ENCODE data around the gene RDH12.
"Not testable (repeated sequence)": the region's sequence is repeated elsewhere in the genome, so short reads cannot be mapped to it uniquely, and the experiment has no call there.

Gene RDH12

DNA sequence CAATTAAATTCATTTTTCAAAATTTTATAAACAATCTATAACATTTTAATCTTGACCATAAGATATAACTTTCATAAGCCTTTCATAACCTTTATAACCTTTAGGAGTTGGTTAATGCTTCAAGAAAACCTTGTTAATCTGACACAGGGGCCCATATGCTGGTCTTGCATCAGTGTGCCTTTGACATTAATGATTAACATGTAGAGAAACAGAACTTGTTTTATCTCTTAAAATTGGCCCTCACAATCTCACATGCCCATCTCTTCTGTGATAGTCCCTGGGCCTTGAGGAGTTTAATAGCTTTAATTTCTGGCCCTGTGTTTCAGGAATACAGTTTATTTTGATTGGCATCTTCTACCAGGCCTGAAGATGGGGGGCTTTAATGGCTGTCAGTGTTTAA is 7.7 kb downstream of the RDH12 start:
- DNase-seq: not testable (repeated sequence)

DNA sequence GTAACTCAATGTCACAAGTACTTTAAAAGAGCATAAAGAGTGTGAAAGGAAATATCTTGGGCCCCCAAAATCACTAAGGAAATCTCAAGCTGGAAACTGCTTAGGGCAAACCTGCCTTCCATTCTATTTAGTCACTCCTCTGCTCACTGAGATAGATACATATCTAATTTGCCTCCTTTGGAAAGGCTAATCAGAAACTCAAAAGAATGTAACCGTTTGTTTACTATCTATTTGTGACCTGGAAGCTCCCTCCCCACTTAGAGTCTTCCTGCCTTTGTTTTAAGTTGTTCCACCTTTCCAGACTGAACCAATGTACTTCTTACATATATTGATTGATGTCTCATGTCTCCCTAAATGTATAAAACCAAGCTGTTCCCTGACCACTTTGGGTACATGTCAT is 8.1 kb downstream of the RDH12 start:
- not testable (repeated sequence) for DNase-seq

DNA sequence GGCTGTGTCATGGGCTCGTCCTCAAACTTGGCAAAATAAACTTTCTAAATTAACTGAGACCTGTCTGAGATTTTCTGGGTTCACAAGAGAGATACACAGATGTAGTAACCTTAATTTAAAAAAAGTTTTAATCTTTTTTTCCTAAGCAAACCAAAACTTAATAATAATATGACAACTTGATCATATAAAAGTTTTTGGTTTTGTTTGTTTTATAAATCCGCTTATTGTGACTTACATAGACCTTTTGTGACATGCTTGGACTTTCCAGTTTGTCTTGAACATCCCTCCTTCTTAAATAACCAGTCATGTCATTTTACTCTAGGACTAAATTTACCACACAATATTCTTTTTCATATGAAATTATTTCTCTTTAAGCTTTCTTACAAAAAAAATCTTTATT is 8.5 kb downstream of the RDH12 start:
- DNase-seq: no peak

DNA sequence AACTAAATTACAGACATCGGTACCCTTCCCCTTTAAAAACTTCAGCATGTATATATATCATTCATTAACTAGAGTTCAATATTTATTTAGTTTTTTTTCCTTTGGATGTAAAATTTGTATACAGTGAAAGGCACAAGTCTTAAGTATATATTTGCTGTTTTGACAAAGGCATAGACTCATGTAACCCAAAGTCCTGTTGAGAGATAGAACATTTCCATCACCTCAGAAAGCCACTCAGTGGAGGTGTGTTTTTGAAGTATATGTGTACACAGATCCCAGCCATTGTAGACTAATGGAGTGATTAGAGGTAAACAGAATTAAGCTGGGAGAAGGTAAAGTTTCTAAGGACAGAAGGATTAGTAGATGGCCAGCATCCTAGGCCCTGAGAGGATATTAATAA is 15.4 kb downstream of the RDH12 start:
- DNase-seq: no peak

GRCh38 chr14:67718265-67718664 is 16.6 kb downstream of the RDH12 start:
- no peak for DNase-seq

- DNase-seq: not testable (repeated sequence)
Observed at GRCh38 chr14:67719385-67719784, 17.7 kb downstream of the RDH12 start.

- no peak for DNase-seq
Observed at GRCh38 chr14:67719866-67720265, 18.2 kb downstream of the RDH12 start.

GRCh38 chr14:67721875-67722274 is 20.2 kb downstream of the RDH12 start:
- no peak for DNase-seq

DNA sequence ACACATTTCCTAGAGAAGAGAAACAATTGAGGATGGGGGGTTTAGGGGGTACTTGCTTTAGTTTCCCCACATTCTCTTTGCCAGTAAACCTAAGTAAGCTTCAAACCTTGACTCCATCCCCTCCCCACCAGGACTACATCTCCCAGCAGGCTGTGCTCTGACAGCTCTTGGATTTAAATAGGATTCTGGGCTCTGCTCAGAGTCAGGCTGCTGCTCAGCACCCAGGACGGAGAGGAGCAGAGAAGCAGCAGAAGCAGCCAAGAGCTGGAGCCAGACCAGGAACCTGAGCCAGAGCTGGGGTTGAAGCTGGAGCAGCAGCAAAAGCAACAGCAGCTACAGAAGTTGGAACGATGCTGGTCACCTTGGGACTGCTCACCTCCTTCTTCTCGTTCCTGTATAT is 20.6 kb downstream of the RDH12 start:
- DNase-seq: no peak

DNA sequence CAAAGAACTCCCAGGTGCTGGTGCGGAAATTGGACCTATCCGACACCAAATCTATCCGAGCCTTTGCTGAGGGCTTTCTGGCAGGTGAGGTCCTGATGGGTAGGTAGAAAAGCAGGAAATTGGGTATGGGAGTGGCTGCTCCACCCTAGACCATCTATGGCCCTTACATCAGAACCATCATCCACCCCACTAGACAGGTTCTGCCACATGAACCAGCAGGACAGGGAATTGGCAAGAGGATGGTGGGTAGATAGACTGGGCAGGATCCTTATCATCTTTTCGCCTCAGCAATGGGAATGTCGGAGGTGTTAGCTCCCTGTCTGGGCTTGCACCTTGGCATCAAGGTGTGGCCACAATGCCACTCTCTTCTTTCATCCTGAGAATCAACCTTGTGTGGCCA is 23.5 kb downstream of the RDH12 start:
- DNase-seq: no peak

DNA sequence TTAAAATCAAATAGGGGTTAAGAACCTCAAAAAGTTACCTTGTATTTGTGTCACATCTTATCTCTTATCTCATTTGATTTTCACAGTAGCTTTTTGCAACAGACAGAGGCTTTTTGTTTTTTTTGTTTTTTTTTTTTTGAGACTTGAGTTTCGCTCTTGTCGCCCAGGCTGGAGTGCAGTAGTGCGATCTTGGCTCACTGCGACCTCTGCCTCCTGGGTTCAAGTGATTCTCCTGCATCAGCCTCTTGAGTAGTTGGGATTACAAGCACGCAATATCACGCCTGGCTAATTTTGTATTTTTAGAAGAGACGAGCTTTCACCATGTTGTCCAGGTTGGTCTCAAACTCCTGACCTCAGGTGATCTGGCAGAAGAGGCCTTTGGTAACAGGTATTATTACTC is 25.7 kb downstream of the RDH12 start:
- DNase-seq: no peak

DNA sequence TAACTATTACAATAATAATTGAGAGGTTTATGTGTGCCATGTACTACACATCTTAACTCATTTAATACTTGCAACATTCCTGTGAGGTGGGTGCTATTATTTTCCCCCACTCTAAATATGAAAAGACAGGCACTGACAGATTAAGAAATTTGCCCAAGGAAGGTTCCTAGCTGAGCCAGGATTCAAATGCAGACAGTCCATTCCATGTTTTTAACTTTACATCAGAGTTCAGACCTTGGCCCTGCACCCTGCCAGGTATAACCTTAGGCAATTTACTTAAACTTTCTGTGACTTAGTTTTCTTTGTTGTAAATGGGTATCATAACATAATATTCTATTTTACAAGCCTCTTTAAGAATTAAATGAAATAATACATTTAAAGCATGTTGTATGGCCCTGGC is 26.6 kb downstream of the RDH12 start:
- no peak for DNase-seq

DNA sequence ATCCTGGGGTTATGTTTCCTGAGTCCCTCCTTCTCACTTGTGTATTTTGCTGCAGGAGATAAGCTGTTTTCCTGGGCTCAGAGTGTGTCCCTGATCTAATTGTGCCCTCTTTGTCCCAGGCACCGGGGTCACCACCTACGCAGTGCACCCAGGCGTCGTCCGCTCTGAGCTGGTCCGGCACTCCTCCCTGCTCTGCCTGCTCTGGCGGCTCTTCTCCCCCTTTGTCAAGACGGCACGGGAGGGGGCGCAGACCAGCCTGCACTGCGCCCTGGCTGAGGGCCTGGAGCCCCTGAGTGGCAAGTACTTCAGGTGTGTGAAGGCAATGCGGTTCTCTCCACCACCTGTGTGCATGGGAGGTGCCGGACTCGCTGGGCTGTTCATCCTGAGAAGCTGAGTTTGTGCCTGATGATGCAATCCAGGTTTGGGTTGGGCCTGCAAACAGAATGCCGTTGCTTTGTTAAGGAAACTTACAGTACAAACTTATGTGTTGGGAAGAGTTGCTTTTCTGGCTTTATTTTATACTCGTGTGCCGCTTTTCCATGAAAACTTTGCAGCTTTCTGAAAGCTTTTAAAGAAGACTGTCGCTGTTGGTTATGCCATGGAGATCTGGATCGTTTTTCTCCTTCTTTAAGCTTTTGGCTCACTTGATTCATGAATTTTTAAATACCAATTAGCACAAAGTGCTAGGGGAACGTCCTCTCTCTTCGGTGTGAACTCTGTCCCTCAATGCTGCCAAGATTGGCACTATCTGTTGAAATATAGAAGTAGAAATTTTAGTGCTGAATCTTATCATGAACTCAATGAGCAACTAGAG is 27.6 kb downstream of the RDH12 start:
- no peak for DNase-seq

- DNase-seq: no peak
Observed at GRCh38 chr14:67733616-67734015, 31.9 kb downstream of the RDH12 start.

- no peak for DNase-seq
Observed at GRCh38 chr14:67734675-67735074, 33.0 kb downstream of the RDH12 start.

GRCh38 chr14:67735336-67736147 is 33.9 kb downstream of the RDH12 start:
- no peak for DNase-seq

DNA sequence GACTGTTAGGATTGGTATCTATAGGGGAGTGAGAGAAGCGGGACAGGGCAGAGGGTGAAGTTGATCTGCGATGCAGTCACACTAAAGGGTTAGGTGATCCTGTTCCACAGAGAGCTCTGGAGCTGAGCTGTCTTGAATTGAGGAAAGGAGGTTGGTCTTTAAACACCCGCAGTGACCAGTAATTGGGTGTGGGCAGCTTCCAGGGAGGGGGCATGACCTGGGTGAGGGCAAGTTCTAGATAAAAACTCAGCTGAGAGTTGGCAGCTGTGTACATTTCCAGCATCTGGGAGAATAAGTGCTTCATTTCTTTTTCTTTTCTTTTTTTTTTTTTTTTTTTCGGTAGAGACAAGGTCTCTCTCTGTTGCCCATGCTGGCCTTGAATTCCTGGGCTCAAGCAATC is 35.1 kb downstream of the RDH12 start:
- DNase-seq: no peak

DNA sequence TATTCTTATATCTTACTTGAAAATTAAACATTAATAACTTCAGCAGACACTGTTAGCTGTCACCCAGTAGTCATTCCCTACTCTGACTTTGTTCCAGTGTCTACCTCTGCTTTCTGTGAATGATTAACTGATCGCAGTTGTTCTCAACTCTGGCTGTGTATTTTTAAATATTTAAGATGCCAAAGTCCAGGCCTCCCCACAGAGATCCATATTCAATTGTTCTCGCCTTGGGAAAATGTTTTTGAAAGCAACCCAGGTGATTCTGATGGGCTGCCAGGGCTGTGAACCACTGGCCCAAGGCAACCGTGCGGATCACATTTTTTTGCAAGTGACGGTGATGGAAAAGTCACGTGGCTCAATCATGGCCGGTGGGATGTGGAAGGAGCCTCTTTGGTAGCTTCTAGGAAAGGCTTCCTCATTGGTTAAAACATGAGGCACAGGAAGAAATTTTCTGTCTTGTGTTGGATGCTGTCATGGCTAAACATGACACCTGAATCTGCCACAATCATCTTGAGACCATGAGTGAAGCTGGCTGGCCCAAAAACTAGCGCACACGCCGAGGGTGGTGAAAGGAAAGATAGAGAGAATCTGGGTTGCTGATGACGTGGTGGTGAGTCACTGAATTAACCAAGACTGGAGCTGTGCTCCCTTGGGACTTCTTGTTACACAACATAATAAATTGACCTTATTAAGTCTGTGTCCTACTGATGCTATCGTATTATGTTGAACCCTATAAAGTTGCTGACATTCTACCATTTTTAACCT is 37.2 kb downstream of the RDH12 start:
- no peak for DNase-seq

GRCh38 chr14:67744046-67744445 is 42.4 kb downstream of the RDH12 start:
- no peak for DNase-seq

GRCh38 chr14:67746927-67747326 is 45.2 kb downstream of the RDH12 start:
- no peak for DNase-seq

GRCh38 chr14:67748312-67748711 is 46.6 kb downstream of the RDH12 start:
- DNase-seq: no peak

GRCh38 chr14:67749341-67750084 is 47.8 kb downstream of the RDH12 start:
- DNase-seq: no peak

DNA sequence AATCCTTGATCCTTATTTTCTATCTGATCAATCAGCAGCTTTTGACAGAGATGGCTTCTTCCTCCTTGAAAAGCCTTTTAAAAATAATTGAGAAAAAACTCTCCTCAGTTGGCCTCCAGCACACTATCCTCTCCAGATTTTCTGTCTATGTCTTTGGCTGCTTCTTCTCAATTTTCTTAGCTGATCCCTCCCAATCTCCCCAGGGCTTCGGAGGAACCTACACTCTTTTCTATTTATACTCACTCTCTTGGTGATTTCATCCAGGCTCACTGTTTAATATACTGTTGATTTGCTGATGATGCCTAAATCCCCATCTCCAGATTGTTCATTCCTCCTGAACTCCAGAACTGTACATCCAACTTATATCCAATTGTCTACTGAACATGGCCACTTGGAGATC is 54.8 kb downstream of the RDH12 start:
- DNase-seq: no peak

All from NCI-H748 treated with DMSO at 0.1 percent for 48 hours (cell line).